ENCODE results near the gene IL22RA1. TPM values are rescaled to one million over a fixed set of nuclear protein-coding genes. Genes with fewer than 3 reads are reported as not detected.

IL22RA1 gene
- total and polyA plus RNA-seq, 2 of the 8 experiments (the other 6 are each of a cell fraction or from before 2014, with no cell fraction given), result 0.17 to 0.32 TPM

GRCh38 chr1:24085546-24085945, 57.4 kb downstream of the IL22RA1 start:
- POLR2A ChIA-PET (ENCODE audit: partially characterized antibody), result no interaction called here
- H3K79me2 ChIP-seq (ENCODE audit: control insufficient read depth in 1 of 2, insufficient read depth in 2 of 2, low read length in 2 of 2), result no peaks in the 10 kb centered on the region

More at GRCh38 chr1:24085546-24085945, 57.4 kb downstream of the IL22RA1 start:
- no peak overlapping the region for H2AK5ac ChIP-seq (ENCODE audit: low read depth, low read length)
- H3K56ac ChIP-seq (replicated peaks; ENCODE audit: insufficient read length, low read depth, low read length), result no peak overlapping the region
- no peaks in the 10 kb centered on the region for H3K9me3 ChIP-seq (ENCODE audit: insufficient read depth in 2 of 2, low read depth in 1 of 2, low read length in 1 of 2)
- no peaks in the 10 kb centered on the region for H3K36me3 ChIP-seq (ENCODE audit: control insufficient read depth in 2 of 4, insufficient read depth in 4 of 4, low read length in 3 of 4)
- H4K91ac ChIP-seq (replicated peaks; ENCODE audit: insufficient read length, low read length), result no peak overlapping the region
- no peak overlapping the region for H4K8ac ChIP-seq (ENCODE audit: extremely low read depth, insufficient read depth, low read length)
- no peak overlapping the region for H3K18ac ChIP-seq (ENCODE audit: extremely low read depth, low read length)
- no peak overlapping the region for H2BK15ac ChIP-seq (ENCODE audit: low read length)
- H4K20me1 ChIP-seq (replicated peaks in 1 of 2; ENCODE audit: control insufficient read depth in 1 of 2, insufficient read depth in 2 of 2, low read length in 2 of 2), result no peaks in the 10 kb centered on the region
- FAIRE-seq, result no peak
- no peak for DNase-seq (ENCODE audit: low read depth in 1 of 2, low spot score in 2 of 2)
- H3K27me3 ChIP-seq (replicated peaks in 1 of 4; ENCODE audit: control insufficient read depth in 3 of 4, extremely low read depth in 1 of 4, insufficient read depth in 3 of 4, low read length in 3 of 4), result no peaks in the 10 kb centered on the region
- TF ChIP-seq SP2 (IDR thresholded peaks at IDR 0.05; ENCODE audit: low read length) (no peak), YY1 (IDR thresholded peaks at IDR 0.05; ENCODE audit: low read depth, low read length) (no peak), CEBPB (IDR thresholded peaks at IDR 0.05; ENCODE audit: low read depth, low read length) (no peak), BRCA1 (IDR thresholded peaks at IDR 0.05; ENCODE audit: low read depth, low read length) (no peak), KDM5A (IDR thresholded peaks at IDR 0.05; ENCODE audit: low read length) (no peak), SIX5 (IDR thresholded peaks at IDR 0.05; ENCODE audit: low read depth, low read length) (no peak), CHD2 (IDR thresholded peaks at IDR 0.05; ENCODE audit: low read length) (no peak), CTCF (IDR thresholded peaks at IDR 0.05; ENCODE audit: control extremely low read depth in 1 of 3, insufficient read depth in 1 of 3, low read depth in 1 of 3, low read length in 3 of 3) (no peak), JUN (IDR thresholded peaks at IDR 0.05; ENCODE audit: low read depth, low read length) (no peak), POLR2A (IDR thresholded peaks at IDR 0.05; ENCODE audit: control extremely low read depth in 1 of 2, low read depth in 2 of 2, low read length in 2 of 2) (no peak), SIN3A (conservative IDR thresholded peaks at IDR 0.05 in 1 of 2, IDR thresholded peaks at IDR 0.05 in 1 of 2; ENCODE audit: low read depth in 1 of 2, low read length in 2 of 2) (no peak)
- H3K9ac ChIP-seq (replicated peaks in 1 of 4; ENCODE audit: extremely low read depth in 1 of 4, low read depth in 3 of 4, low read length in 3 of 4), result no peak overlapping the region
- H3K4me3 ChIP-seq (ENCODE audit: extremely low read depth in 1 of 4, insufficient read depth in 2 of 4, low read depth in 3 of 4, low read length in 4 of 4), result no peak overlapping the region
- H2BK120ac ChIP-seq (replicated peaks; ENCODE audit: low read depth, low read length), result no peak overlapping the region
- H3K23ac ChIP-seq (ENCODE audit: insufficient read length), result no peak overlapping the region
- H3K27ac ChIP-seq (ENCODE audit: low read depth, low read length), result no peak overlapping the region
- CTCF ChIA-PET (ENCODE audit: partially characterized antibody), result interaction anchor here (0.8 to 3.9 kb wide), 6 partner anchors 9 to 306 kb away, joined by 3 to 32 read pairs (median 4); no protein-coding TSS in a partner anchor
- H3K79me1 ChIP-seq (ENCODE audit: low read depth, low read length), result no peaks in the 10 kb centered on the region
- no peak overlapping the region for H2BK12ac ChIP-seq (ENCODE audit: low read depth, low read length)
- H2BK5ac ChIP-seq (ENCODE audit: low read depth, low read length), result no peak overlapping the region
- H3K4ac ChIP-seq (replicated peaks; ENCODE audit: insufficient read length, low read depth, low read length), result no peak overlapping the region
- H3K23me2 ChIP-seq (ENCODE audit: low read depth, low read length), result peaks cover 5% of the 10 kb centered on the region; the same call in 1 of the 2 replicates
- no peak overlapping the region for H2BK20ac ChIP-seq (ENCODE audit: low read length)
- no peak overlapping the region for H4K5ac ChIP-seq (ENCODE audit: insufficient read length, low read depth, low read length)
- H3K14ac ChIP-seq (ENCODE audit: insufficient read length), result no peak overlapping the region
- no peaks in the 10 kb centered on the region for H3K4me1 ChIP-seq (replicated peaks in 1 of 4; ENCODE audit: control insufficient read depth in 3 of 4, insufficient read depth in 4 of 4, low read length in 3 of 4)
- no peak overlapping the region for H2AFZ ChIP-seq (ENCODE audit: low read length)
- H3K4me2 ChIP-seq (ENCODE audit: insufficient read depth in 1 of 2, low read depth in 2 of 2, low read length in 2 of 2), result no peak overlapping the region
- 93% methylated on average over 3 of the region's 3 CpGs; no CpG with 5 or more reads in 1 of the 2 experiments for WGBS, 2 experiments (ENCODE audit: extremely low coverage in 1 of 2, insufficient coverage in 1 of 2, insufficient read length in 1 of 2, insufficient replicate concordance in 2 of 2, low coverage in 1 of 2, low lambda C conversion rate in 2 of 2, missing lambda C conversion rate in 1 of 2)
